SK-N-SH treated with all-trans-retinoic acid at 6 μM for 48 hours (cell line): Measurements from ENCODE around the gene ELFN2.

Experiments
- ATAC-seq: fragments of 200-7000 bp; cut with Tn5 transposase; 3 replicates; pipeline ENCODE4 v1.9.1; 2020; ENCODE audit warnings: mild to moderate bottlenecking, moderate library complexity
- ARNTL ChIP-seq: fragments of 450-650 bp; formaldehyde crosslinking; IDR thresholded peaks from 2 replicates; pipeline ENCODE4 v1.5.0; 2020; ENCODE audit warnings: low read depth, mild to moderate bottlenecking, moderate library complexity, borderline replicate concordance
- CSDC2 ChIP-seq: fragments of 250-450 bp; sonication (Bioruptor Pico); IDR thresholded peaks from 2 replicates; pipeline ENCODE4 v1.5.0; 2020; ENCODE audit warnings: mild to moderate bottlenecking, moderate library complexity
- GLIS3 ChIP-seq: fragments of 250-450 bp; sonication (Bioruptor Pico); IDR thresholded peaks from 2 replicates; pipeline ENCODE4 v1.5.0; 2020; ENCODE audit warnings: mild to moderate bottlenecking, moderate library complexity
- OSR1 ChIP-seq: fragments of 250-450 bp; sonication (Bioruptor Pico); IDR thresholded peaks from 2 replicates; pipeline ENCODE4 v1.8.0; 2022; ENCODE audit warnings: moderate library complexity, mild to moderate bottlenecking, inconsistent platforms
- PATZ1 ChIP-seq: fragments of 250-450 bp; sonication (Bioruptor Pico); IDR thresholded peaks from 2 replicates; pipeline ENCODE4 v1.8.0; 2020; ENCODE audit warnings: mild to moderate bottlenecking, moderate library complexity, borderline replicate concordance
- POU6F1 ChIP-seq: fragments of 250-450 bp; sonication (Bioruptor Pico); IDR thresholded peaks from 2 replicates; pipeline ENCODE4 v1.8.0; 2021; ENCODE audit warnings: low read depth, mild to moderate bottlenecking, moderate library complexity, borderline replicate concordance
- PPARA ChIP-seq: fragments of 250-450 bp; sonication (Bioruptor Pico); IDR thresholded peaks from 2 replicates; pipeline ENCODE4 v1.5.0; 2020; ENCODE audit warnings: mild to moderate bottlenecking, borderline replicate concordance
- RARB ChIP-seq: fragments of 250-450 bp; sonication (Bioruptor Pico); IDR thresholded peaks from 2 replicates; pipeline ENCODE4 v1.8.0; 2021; ENCODE audit warnings: mild to moderate bottlenecking, moderate library complexity
- SNAI2 ChIP-seq: fragments of 250-450 bp; sonication (Bioruptor Pico); IDR thresholded peaks from 2 replicates; pipeline ENCODE4 v1.5.0; 2020; ENCODE audit warnings: mild to moderate bottlenecking, moderate library complexity
- TCF4 ChIP-seq: fragments of 250-450 bp; sonication (Bioruptor Pico); IDR thresholded peaks from 2 replicates; pipeline ENCODE4 v1.8.0; 2021; ENCODE audit warnings: mild to moderate bottlenecking, moderate library complexity, borderline replicate concordance
- TOX ChIP-seq: fragments of 250-450 bp; sonication (Bioruptor Pico); IDR thresholded peaks from 2 replicates; pipeline ENCODE4 v1.8.0; 2021; ENCODE audit warnings: mild to moderate bottlenecking, moderate library complexity, borderline replicate concordance
- ZC3H10 ChIP-seq: fragments of 250-450 bp; sonication (Bioruptor Pico); IDR thresholded peaks from 2 replicates; pipeline ENCODE4 v1.5.1; 2021; ENCODE audit warnings: mild to moderate bottlenecking, moderate library complexity
- ZFP3 ChIP-seq: fragments of 250-450 bp; sonication (Bioruptor Pico); IDR thresholded peaks from 2 replicates; pipeline ENCODE4 v1.5.0; 2020; ENCODE audit warnings: mild to moderate bottlenecking, moderate library complexity
- ZNF565 ChIP-seq: fragments of 450-650 bp; formaldehyde crosslinking; conservative IDR thresholded peaks from 2 replicates; pipeline ENCODE4 v1.5.0; 2020; ENCODE audit warnings: low read depth, mild to moderate bottlenecking, moderate library complexity
- ZNF70 ChIP-seq: fragments of 450-650 bp; formaldehyde crosslinking; IDR thresholded peaks from 2 replicates; pipeline ENCODE4 v1.5.0; 2020; ENCODE audit warnings: mild to moderate bottlenecking, moderate library complexity
- TF ChIP-seq, protein P1 (sequence below): fragments of 250-450 bp; sonication (Bioruptor Pico); IDR thresholded peaks from 2 replicates; pipeline ENCODE4 v1.5.0; 2020; ENCODE audit warnings: mild to moderate bottlenecking, moderate library complexity
- TF ChIP-seq, protein P2 (sequence below): fragments of 250-450 bp; sonication (Bioruptor Pico); IDR thresholded peaks from 2 replicates; pipeline ENCODE4 v1.5.1; 2021; ENCODE audit warnings: mild to moderate bottlenecking, moderate library complexity

ELFN2 gene

DNA sequence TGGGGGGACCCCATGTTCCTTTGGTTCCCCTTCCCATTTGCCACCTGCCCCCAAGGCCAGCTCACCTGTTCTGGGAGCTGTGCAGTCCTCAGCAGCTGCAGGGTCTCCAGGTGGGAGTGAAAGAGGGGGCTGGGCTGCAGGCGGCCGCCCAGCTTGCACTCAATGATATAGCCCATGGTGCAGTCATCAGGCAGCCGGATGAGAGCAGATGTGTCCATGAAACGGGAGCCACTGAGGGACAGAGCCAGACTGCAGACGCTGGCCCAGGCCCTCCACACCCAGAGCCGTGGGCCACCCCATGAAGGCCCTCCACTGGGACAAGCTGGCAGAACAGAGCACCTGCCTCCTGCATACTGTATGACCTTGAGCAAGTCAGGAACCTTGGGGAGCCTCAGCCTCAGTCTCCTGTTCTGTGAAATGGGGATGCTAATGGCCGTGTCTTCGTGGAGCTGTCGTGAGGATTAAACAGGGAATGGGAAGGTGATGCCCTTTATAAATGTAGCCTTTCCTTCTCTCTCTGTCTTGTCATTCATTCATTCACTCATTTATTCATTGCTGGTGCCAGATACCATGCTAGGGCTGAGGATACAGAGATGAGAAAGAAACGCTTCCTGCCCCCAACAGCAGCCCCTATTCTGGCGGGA lies 47.3 kb upstream of the ELFN2 start:
- TF ChIP-seq ZNF565 (no peak), TOX (CRISPR knock-in tag) (no peak), RARB (CRISPR knock-in tag) (no peak)
- TF ChIP-seq, protein P1, sequence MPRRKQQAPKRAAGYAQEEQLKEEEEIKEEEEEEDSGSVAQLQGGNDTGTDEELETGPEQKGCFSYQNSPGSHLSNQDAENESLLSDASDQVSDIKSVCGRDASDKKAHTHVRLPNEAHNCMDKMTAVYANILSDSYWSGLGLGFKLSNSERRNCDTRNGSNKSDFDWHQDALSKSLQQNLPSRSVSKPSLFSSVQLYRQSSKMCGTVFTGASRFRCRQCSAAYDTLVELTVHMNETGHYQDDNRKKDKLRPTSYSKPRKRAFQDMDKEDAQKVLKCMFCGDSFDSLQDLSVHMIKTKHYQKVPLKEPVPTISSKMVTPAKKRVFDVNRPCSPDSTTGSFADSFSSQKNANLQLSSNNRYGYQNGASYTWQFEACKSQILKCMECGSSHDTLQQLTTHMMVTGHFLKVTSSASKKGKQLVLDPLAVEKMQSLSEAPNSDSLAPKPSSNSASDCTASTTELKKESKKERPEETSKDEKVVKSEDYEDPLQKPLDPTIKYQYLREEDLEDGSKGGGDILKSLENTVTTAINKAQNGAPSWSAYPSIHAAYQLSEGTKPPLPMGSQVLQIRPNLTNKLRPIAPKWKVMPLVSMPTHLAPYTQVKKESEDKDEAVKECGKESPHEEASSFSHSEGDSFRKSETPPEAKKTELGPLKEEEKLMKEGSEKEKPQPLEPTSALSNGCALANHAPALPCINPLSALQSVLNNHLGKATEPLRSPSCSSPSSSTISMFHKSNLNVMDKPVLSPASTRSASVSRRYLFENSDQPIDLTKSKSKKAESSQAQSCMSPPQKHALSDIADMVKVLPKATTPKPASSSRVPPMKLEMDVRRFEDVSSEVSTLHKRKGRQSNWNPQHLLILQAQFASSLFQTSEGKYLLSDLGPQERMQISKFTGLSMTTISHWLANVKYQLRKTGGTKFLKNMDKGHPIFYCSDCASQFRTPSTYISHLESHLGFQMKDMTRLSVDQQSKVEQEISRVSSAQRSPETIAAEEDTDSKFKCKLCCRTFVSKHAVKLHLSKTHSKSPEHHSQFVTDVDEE: no peak
- ATAC-seq: no peak

DNA sequence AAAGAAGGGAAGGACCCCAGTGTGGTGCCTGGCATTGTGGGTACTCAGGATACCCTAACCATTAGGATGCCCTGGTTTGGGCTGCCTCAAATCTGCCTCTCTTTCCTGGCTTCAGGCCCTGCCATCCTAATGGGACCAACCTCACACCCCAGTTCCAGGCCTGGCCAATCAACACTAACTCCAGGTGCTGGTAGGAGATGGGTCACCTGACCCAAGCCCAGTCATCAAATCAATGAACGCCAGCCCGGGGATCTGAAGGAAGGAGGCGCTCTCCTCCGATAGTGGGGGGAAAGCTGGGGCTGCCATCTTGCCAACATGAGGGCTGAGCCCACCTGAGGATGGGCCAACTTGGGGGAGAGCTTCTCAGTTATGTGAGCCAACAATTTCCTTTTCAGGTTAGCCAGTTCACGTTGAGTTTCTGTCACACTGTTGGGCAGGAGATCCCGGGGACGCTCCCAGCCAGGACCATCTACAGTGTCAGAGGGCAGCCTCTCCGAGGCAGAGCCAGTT lies 46.2 kb upstream of the ELFN2 start:
- TF ChIP-seq PATZ1 (no peak), CSDC2 (no peak), PPARA (CRISPR knock-in tag) (no peak), ARNTL (CRISPR knock-in tag) (no peak), SNAI2 (no peak), ZFP3 (CRISPR knock-in tag) (no peak)
- no peak for ATAC-seq

DNA sequence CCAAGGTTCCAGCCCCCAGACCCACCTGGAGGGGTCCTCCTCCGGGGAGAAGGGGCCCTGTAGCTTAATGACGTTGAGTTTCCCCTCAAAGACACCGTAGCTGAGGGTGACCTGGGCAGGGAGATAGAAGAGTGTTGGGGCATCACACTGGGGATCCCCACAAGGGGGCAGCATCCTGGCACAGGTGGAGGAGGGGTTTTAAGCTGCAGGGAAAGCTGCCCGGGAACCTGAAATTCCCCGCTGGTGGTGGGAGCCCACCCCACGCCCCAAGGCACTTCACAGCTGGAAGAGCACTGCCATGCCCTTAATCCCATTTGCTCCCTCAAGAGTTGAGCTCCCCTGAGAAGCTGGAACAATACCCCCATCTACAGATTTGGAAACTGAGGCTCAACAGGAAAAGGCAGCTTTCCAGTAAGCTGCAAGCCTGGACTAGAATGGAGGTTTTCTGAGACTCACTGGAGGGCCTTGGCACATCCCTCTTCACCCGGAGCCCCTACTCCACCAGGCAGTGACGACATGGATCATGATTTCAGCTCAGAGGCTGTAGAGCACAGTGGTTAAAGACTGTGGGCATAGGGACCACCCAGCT lies 45.2 kb upstream of the ELFN2 start:
- TF ChIP-seq ZC3H10 (CRISPR knock-in tag) (no peak), RARB (CRISPR knock-in tag) (no peak), TOX (CRISPR knock-in tag) (no peak), POU6F1 (no peak), PATZ1 (no peak), GLIS3 (CRISPR knock-in tag) (no peak), PPARA (CRISPR knock-in tag) (no peak)
- TF ChIP-seq, protein P2, sequence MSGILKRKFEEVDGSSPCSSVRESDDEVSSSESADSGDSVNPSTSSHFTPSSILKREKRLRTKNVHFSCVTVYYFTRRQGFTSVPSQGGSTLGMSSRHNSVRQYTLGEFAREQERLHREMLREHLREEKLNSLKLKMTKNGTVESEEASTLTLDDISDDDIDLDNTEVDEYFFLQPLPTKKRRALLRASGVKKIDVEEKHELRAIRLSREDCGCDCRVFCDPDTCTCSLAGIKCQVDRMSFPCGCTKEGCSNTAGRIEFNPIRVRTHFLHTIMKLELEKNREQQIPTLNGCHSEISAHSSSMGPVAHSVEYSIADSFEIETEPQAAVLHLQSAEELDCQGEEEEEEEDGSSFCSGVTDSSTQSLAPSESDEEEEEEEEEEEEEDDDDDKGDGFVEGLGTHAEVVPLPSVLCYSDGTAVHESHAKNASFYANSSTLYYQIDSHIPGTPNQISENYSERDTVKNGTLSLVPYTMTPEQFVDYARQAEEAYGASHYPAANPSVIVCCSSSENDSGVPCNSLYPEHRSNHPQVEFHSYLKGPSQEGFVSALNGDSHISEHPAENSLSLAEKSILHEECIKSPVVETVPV: no peak
- ATAC-seq: peak; percentile 76

DNA sequence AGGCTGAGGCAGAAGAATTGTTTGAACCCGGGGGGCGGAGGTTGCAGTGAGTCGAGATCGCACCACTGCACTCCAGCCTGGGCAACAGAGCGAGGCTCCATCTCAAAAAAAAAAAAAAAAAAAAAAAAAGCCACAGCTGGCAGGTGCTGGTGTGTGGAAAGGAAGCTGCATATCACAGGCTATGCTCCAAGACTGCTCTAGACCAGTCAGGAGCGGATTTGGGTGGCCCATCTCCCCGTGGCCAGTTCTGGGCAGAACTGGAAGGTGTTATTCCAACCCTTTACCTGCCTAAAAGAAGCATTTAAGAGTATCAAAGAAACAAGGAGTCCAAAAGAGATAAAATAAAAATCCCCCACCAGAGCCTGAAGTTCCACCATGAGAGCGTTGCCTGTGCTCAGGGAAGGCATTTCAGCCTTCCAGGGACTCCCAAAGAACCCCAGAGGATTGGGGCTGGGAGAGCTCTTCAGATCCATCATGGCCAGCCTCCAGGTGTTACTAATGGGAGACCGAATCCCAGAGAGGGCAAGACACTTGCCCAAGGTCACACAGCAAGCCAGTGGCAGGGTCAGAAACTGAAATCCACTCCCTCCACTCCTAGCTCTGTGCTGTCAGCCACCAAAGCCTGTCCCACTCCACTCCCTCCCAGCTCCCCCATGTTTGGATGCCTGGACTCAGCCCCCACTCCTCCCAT lies 44.6 kb upstream of the ELFN2 start:
- no peak for ATAC-seq

GRCh38 chr22:37470087-37470445 lies 42.8 kb upstream of the ELFN2 start:
- ATAC-seq: no peak; the same call in 2 of the 3 replicates
- no peak for TF ChIP-seq CSDC2
- TF ChIP-seq TCF4: no peak
- no peak for TF ChIP-seq POU6F1
- TF ChIP-seq OSR1 (CRISPR knock-in tag): no peak
- no peak for TF ChIP-seq ZNF70 (CRISPR knock-in tag)
- no peak for TF ChIP-seq RARB (CRISPR knock-in tag)
- TF ChIP-seq, protein P2: no peak
- TF ChIP-seq ZC3H10 (CRISPR knock-in tag): no peak
- TF ChIP-seq ZNF565: no peak
- TF ChIP-seq SNAI2: no peak
- no peak for TF ChIP-seq ARNTL (CRISPR knock-in tag)

More for the DNA sequence above, 44.6 kb upstream of the ELFN2 start:
- TF ChIP-seq ZC3H10 (CRISPR knock-in tag) (no peak), GLIS3 (CRISPR knock-in tag) (no peak)
